HepG2 (cell line): ENCODE measurements around the gene PRKG1. TPM values are rescaled to one million over a fixed set of nuclear protein-coding genes. Genes with fewer than 3 reads are reported as not detected.

Source experiments
- ATAC-seq: fragments of 200-7000 bp; cut with Tn5 transposase; 3 replicates; pipeline ENCODE4 v1.9.1; 2020; ENCODE audit warnings: mild to moderate bottlenecking, moderate library complexity
- BruUV-seq: library from RNA; stranded (reverse); fragments of 400-500 nt; replicated peaks from 2 replicates; lab custom pipeline; 2021; lab: Mats Ljungman, UMichigan
- CTCF ChIA-PET: fragments of 300-600 bp; formaldehyde crosslinking; extraction: SDS; loops from one replicate; lab custom pipeline; 2021; ENCODE audit warnings: low total read pairs, inconsistent platforms, low intra/inter-chr PET ratio; lab: Yijun Ruan, JAX
- POLR2A ChIA-PET: fragments of 350-600 bp; sonication (Branson Sonifier 250); formaldehyde crosslinking; loops from one replicate; lab custom pipeline; 2020; ENCODE audit warnings: antibody characterized with exemption, inconsistent platforms; lab: Yijun Ruan, JAX
- DNase-seq: peaks from one replicate; pipeline ENCODE4 v3.0.0-alpha.2; 2015; ENCODE audit warnings: low spot score
- FAIRE-seq: peaks from 3 replicates; lab custom pipeline; 2011; peaks lifted over from hg19 to GRCh38; lab: Jason Lieb, UNC
- H2AFZ ChIP-seq: one replicate; pipeline ENCODE4 v1.6.1; 2011; ENCODE audit warnings: low read length, inconsistent platforms
- H3K27ac ChIP-seq: fragments of 300-600 bp; 3 replicates; pipeline ENCODE4 v1.8.0; 2011; ENCODE audit warnings: mixed run types, mild to moderate bottlenecking, mixed read lengths, low read length, inconsistent platforms; ENCODE audit not compliant: insufficient read depth; ENCODE audit errors: extremely low read length
- H3K27me3 ChIP-seq, 2 experiments: fragments of 200-600 bp in 1 of 2; 2 replicates in 1 of 2; 3 replicates in 1 of 2; pipeline versions ENCODE4 v1.6.0 to v1.8.0; 2011; ENCODE audit warnings: low read length in 2 of 2, mild to moderate bottlenecking in 2 of 2, moderate library complexity in 2 of 2, inconsistent platforms in 1 of 2; ENCODE audit not compliant: insufficient read depth in 2 of 2, control insufficient read depth in 1 of 2
- H3K36me3 ChIP-seq, 2 experiments: fragments of 200-600 bp in 1 of 2; replicated peaks in 1 of 2; 2 replicates in 1 of 2; 3 replicates in 1 of 2; pipeline versions ENCODE4 v1.5.1 to v1.8.0; 2011; ENCODE audit warnings: low read length in 2 of 2, inconsistent platforms in 1 of 2; ENCODE audit not compliant: insufficient read depth in 2 of 2, control insufficient read depth in 1 of 2
- H3K4me1 ChIP-seq: 2 replicates; pipeline ENCODE4 v1.5.1; 2012; ENCODE audit warnings: low read length, inconsistent platforms; ENCODE audit not compliant: insufficient read depth
- H3K4me2 ChIP-seq: 2 replicates; pipeline ENCODE4 v1.6.0; 2011; ENCODE audit warnings: low read depth, low read length, inconsistent platforms
- H3K4me3 ChIP-seq, 3 experiments: fragments of 200-600 bp in 1 of 3; sonication (generic), shearing (Covaris generic) in 1 of 3; replicated peaks in 1 of 3; 2 replicates each; pipeline ENCODE4 v1.5.1; 2011 to 2016; ENCODE audit warnings: low read length in 3 of 3, inconsistent platforms in 2 of 3, low read depth in 2 of 3, mild to moderate bottlenecking in 2 of 3, control low read depth in 1 of 3, mixed read lengths in 1 of 3; ENCODE audit not compliant: insufficient read depth in 1 of 3
- H3K79me2 ChIP-seq: one replicate; pipeline ENCODE4 v1.6.1; 2011; ENCODE audit warnings: low read length, inconsistent platforms; ENCODE audit not compliant: insufficient read depth
- H3K9ac ChIP-seq: 2 replicates; pipeline ENCODE4 v1.6.0; 2011; ENCODE audit warnings: mild to moderate bottlenecking, low read depth, low read length, inconsistent platforms; ENCODE audit not compliant: insufficient read depth
- H3K9me3 ChIP-seq: 2 replicates; pipeline ENCODE4 v1.5.1; 2012; ENCODE audit warnings: mild to moderate bottlenecking, low read length
- H4K20me1 ChIP-seq: 2 replicates; pipeline ENCODE4 v1.6.0; 2011; ENCODE audit warnings: inconsistent platforms, mild to moderate bottlenecking, low read length, moderate library complexity; ENCODE audit not compliant: insufficient read depth
- CBX5 ChIP-seq: sonication (generic); formaldehyde crosslinking; IDR thresholded peaks from 2 replicates; pipeline ENCODE4 v1.4.0; 2020; ENCODE audit warnings: missing genetic modification reagents, borderline replicate concordance
- CENPT ChIP-seq: sonication (generic); formaldehyde crosslinking; IDR thresholded peaks from 2 replicates; pipeline ENCODE4 v1.8.0; 2022; ENCODE audit warnings: low read depth, mild to moderate bottlenecking, moderate library complexity, missing genetic modification reagents
- GABPB1 ChIP-seq: IDR thresholded peaks from 2 replicates; pipeline ENCODE4 v1.6.1; 2016; ENCODE audit warnings: mild to moderate bottlenecking, missing genetic modification reagents, moderate library complexity, missing compliant biosample characterization
- HIC2 ChIP-seq: sonication (generic); formaldehyde crosslinking; IDR thresholded peaks from 2 replicates; pipeline ENCODE4 v1.9.0; 2022; ENCODE audit warnings: low read depth, missing genetic modification reagents
- HOXA7 ChIP-seq: sonication (generic); formaldehyde crosslinking; IDR thresholded peaks from 2 replicates; pipeline ENCODE4 v1.8.1; 2022; ENCODE audit warnings: mild to moderate bottlenecking, missing genetic modification reagents, moderate library complexity
- SMARCE1 ChIP-seq: fragments of 450-650 bp; IDR thresholded peaks from 2 replicates; pipeline ENCODE4 v1.6.1; 2017; ENCODE audit warnings: borderline replicate concordance
- TBP ChIP-seq: sonication (generic); formaldehyde crosslinking; IDR thresholded peaks from 2 replicates; pipeline ENCODE4 v1.5.0; 2020; ENCODE audit warnings: missing genetic modification reagents
- TOPORS ChIP-seq: sonication (generic); formaldehyde crosslinking; IDR thresholded peaks from 2 replicates; pipeline ENCODE4 v1.8.0; 2023; ENCODE audit warnings: mild to moderate bottlenecking, missing genetic modification reagents
- ZBTB39 ChIP-seq: sonication (generic); formaldehyde crosslinking; IDR thresholded peaks from 2 replicates; pipeline ENCODE4 v1.5.0; 2020; ENCODE audit warnings: missing genetic modification reagents
- ZFYVE20 ChIP-seq: sonication (generic); formaldehyde crosslinking; IDR thresholded peaks from 2 replicates; pipeline ENCODE4 v1.8.0; 2023; ENCODE audit warnings: low read depth, mild to moderate bottlenecking, moderate library complexity, missing genetic modification reagents, borderline replicate concordance
- ZNF460 ChIP-seq: sonication (generic); formaldehyde crosslinking; IDR thresholded peaks from 2 replicates; pipeline ENCODE4 v1.5.1; 2020; ENCODE audit warnings: missing genetic modification reagents, mild to moderate bottlenecking, borderline replicate concordance
- ZNF7 ChIP-seq: IDR thresholded peaks from 2 replicates; pipeline ENCODE4 v1.6.1; 2016; ENCODE audit warnings: missing biosample characterization, missing genetic modification reagents
- WGBS: methylation state at CpG from one replicate; pipeline ENCODE4 v1.1.6; 2017; ENCODE audit warnings: low lambda C conversion rate; 5-methylcytosine and 5-hydroxymethylcytosine counted together
- in situ Hi-C: cut with HindIII; loops from 2 replicates; pipeline ENCODE4 v1.10.0; 2017; ENCODE audit warnings: low pct_unique_long_range_greater_than_20kb; ENCODE audit not compliant: extremely low pct_ligation_motif_present
- intact Hi-C: fragments of 100-400 bp; cut with micrococcal nuclease; formaldehyde crosslinking; loops from one replicate; pipeline ENCODE4 v1.10.0; 2022; ENCODE audit not compliant: unreplicated experiment
- polyA plus RNA-seq, 8 experiments: library from polyadenylated mRNA; depleted of rRNA in 3 of 8; stranded (reverse) in 7 of 8; unstranded in 1 of 8; fragments of >200 nt; fragmentation: Illumina TruSeq in 4 of 8; extraction: Trizol in 4 of 8; gene quantifications; 2 replicates each; pipeline versions ENCODE4 v1.2.1 to v1.2.3, GENCODE V29; 2011 to 2016; ENCODE audit warnings: low read depth in 4 of 8, missing spikeins in 1 of 8, mixed read lengths in 1 of 8; ENCODE audit not compliant: insufficient read depth in 1 of 8
- total RNA-seq, 5 experiments: library from RNA; depleted of rRNA; stranded (reverse); fragments of >200 nt; fragmentation: Illumina TruSeq; extraction: Trizol; gene quantifications; 2 replicates each; pipeline ENCODE4 v1.2.3, GENCODE V29; 2016; ENCODE audit warnings: low read depth in 1 of 5
- TF ChIP-seq, protein P1 (sequence below): sonication (generic); formaldehyde crosslinking; conservative IDR thresholded peaks from 2 replicates; pipeline ENCODE4 v1.8.1; 2023; ENCODE audit warnings: missing genetic modification reagents

The PRKG1 gene
- total and polyA plus RNA-seq, 2 of the 13 experiments (the other 11 are each of a cell fraction or from before 2014, with no cell fraction given): 0.01 TPM; not detected in 1

- WGBS: 4% methylated on average over 5 of the region's 5 CpGs
- no peak for ATAC-seq
- Histone ChIP-seq H3K9ac (no peak overlapping the region), H3K27ac (no peak overlapping the region), H2AFZ (no peak overlapping the region), H3K79me2 (no peaks in the 10 kb centered on the region), H4K20me1 (no peaks in the 10 kb centered on the region), H3K4me2 (no peak overlapping the region), H3K9me3 (no peaks in the 10 kb centered on the region), H3K4me1 (no peaks in the 10 kb centered on the region), H3K27me3 (no peaks in the 10 kb centered on the region), H3K36me3 (no peaks in the 10 kb centered on the region), H3K4me3 (no peak overlapping the region)
- in situ Hi-C loops: no loop called here
- FAIRE-seq: no peak
- no peak for TF ChIP-seq SMARCE1
- no peak for TF ChIP-seq HOXA7 (CRISPR knock-in tag)
- no TSS peak for BruUV-seq
- intact Hi-C loops: no loop called here
- ChIA-PET POLR2A (no interaction called here), CTCF (no interaction called here)
- no peak for DNase-seq
Observed at GRCh38 chr10:51875610-51876009, 801.3 kb downstream of the PRKG1 start.

DNA sequence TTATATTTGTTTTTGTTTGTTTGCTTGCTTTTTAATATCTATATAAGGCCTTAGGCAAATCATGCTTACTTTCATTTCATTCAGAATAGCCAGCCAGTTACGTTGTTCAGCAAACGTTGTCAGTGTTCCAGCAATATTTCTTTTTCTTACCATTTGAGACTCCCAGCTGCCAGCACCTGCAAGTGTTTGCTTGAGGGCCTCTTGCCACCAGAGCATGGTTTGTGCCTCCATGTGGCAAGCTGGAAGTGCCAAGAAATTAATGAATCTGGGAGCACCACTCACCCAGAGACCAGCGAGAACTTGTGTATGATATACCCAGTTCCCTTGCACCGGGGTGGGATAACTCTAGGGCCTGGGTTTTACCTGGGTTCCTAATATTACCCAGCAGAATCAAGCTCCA lies 802.2 kb downstream of the PRKG1 start:
- Histone ChIP-seq H3K4me2 (no peak overlapping the region), H3K27ac (no peak overlapping the region), H3K9ac (no peak overlapping the region), H3K27me3 (no peaks in the 10 kb centered on the region), H3K36me3 (no peaks in the 10 kb centered on the region), H3K4me1 (no peaks in the 10 kb centered on the region), H2AFZ (no peak overlapping the region), H3K4me3 (no peak overlapping the region), H3K79me2 (no peaks in the 10 kb centered on the region), H3K9me3 (no peaks in the 10 kb centered on the region), H4K20me1 (no peaks in the 10 kb centered on the region)
- ChIA-PET POLR2A (no interaction called here), CTCF (no interaction called here)
- no TSS peak for BruUV-seq
- ATAC-seq: no peak
- in situ Hi-C loops: no loop called here
- WGBS: 0% methylated on average over 4 of the region's 4 CpGs
- no peak for DNase-seq
- no peak for FAIRE-seq
- intact Hi-C loops: no loop called here
- TF ChIP-seq ZFYVE20 (no peak), CBX5 (CRISPR knock-in tag) (no peak), ZNF460 (CRISPR knock-in tag) (no peak), ZBTB39 (CRISPR knock-in tag) (no peak), HIC2 (CRISPR knock-in tag) (no peak), ZNF7 (CRISPR knock-in tag) (no peak), TOPORS (no peak), GABPB1 (CRISPR knock-in tag) (no peak), TBP (CRISPR knock-in tag) (no peak), CENPT (CRISPR knock-in tag) (no peak)
- TF ChIP-seq, protein P1, sequence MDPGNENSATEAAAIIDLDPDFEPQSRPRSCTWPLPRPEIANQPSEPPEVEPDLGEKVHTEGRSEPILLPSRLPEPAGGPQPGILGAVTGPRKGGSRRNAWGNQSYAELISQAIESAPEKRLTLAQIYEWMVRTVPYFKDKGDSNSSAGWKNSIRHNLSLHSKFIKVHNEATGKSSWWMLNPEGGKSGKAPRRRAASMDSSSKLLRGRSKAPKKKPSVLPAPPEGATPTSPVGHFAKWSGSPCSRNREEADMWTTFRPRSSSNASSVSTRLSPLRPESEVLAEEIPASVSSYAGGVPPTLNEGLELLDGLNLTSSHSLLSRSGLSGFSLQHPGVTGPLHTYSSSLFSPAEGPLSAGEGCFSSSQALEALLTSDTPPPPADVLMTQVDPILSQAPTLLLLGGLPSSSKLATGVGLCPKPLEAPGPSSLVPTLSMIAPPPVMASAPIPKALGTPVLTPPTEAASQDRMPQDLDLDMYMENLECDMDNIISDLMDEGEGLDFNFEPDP: no peak
